Measurements from ENCODE around the gene EPHA1.
A peak's percentile ranks its signal among the peaks of the same experiment; 100 is the strongest.

The EPHA1 gene

DNA sequence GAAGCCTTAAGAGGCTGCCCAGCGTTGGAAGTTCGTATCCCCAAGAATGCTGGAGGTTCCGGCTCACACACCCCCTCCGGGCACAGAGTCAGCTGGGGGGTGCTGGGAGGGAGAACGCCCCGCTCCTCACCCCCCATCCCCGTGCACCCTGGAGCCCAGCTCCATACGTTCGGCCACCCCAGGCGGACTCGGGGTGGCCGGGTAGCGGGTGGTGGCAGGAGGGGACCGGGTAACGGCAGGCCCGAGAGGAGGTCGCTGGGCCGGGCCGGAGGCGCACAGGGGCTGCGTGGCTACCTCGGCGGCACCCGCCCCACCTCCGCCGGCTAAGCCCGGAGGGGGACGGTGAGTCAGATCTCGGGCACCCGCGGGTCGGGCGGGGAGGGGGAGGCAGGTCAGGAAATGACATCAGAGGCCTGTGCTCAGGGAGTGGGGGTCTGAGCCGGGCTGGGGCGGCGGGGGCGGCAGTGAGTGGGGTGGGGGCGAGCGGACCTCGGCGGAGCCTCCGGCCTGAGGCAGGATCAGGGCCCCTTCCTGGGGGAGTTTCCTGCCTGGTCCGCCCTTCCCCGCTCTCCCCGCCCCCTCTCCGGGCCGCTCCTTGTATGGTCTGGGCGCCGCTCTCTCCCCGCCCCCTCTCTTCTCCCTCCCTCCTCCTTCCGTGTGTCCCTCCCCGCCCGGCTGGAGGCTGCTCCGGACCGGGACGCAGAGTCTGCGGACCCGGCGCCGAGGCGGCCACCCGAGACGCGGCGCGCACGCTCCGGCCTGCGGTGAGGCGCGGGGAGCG is 27.8 kb downstream of the EPHA1 start, which contains the start of gene ZYX:
Gene ZYX (plus strand): TSS at position 700 of the 781 bp plus-strand sequence. CDS start 227 bp downstream, outside the sequence.
- peaks cover 48% of the 10 kb centered on the region for H3K4me1 Mint-ChIP-seq
- peaks cover 9% of the 10 kb centered on the region for H3K36me3 Mint-ChIP-seq (ENCODE audit: insufficient read depth)
- ATAC-seq (replicated peaks; ENCODE audit: extremely low read depth, poor library complexity, severe bottlenecking) (peak; percentile 77), DNase-seq (ENCODE audit: low spot score in 2 of 2) (peak; percentile 67 to 77)
- H3K4me3 Mint-ChIP-seq: peak within 1 kb of the TSS; percentile 91
- H3K27me3 Mint-ChIP-seq: no peaks in the 10 kb centered on the region
- H3K9me3 Mint-ChIP-seq: no peaks in the 10 kb centered on the region
- H3K27ac Mint-ChIP-seq (ENCODE audit: low read depth): peak within 1 kb of the TSS; percentile 93

DNA sequence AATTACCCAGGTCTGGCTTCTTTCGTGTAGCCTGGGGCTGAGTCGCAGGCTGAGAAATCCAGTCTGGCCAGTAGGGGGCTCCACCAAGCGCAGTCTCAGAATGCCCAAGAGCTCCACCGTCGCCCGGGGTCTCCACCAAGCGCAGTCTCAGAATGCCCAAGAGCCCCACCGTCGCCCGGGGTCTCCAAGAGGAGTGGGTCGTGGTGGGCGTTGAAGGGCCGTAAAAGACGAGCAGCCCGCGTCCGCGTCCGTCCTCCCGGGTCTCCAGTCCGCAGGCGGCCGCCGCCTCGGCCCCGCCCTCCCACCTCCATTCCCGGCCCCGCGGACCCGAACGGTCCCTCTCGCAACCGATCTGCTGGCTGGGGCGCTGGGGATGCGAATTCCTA is 28.4 kb downstream of the EPHA1 start:
- peak overlapping the region; percentile 91 for H3K4me3 Mint-ChIP-seq
- H3K27ac Mint-ChIP-seq (ENCODE audit: low read depth): peak overlapping the region; percentile 93
- DNase-seq (ENCODE audit: low spot score in 2 of 2): peak; percentile 80 to 83
- H3K4me1 Mint-ChIP-seq: peaks cover 54% of the 10 kb centered on the region
- H3K27me3 Mint-ChIP-seq: no peaks in the 10 kb centered on the region
- no peaks in the 10 kb centered on the region for H3K9me3 Mint-ChIP-seq
- H3K36me3 Mint-ChIP-seq (ENCODE audit: insufficient read depth): peaks cover 9% of the 10 kb centered on the region
- peak; percentile 56 for ATAC-seq (replicated peaks; ENCODE audit: extremely low read depth, poor library complexity, severe bottlenecking)

DNA sequence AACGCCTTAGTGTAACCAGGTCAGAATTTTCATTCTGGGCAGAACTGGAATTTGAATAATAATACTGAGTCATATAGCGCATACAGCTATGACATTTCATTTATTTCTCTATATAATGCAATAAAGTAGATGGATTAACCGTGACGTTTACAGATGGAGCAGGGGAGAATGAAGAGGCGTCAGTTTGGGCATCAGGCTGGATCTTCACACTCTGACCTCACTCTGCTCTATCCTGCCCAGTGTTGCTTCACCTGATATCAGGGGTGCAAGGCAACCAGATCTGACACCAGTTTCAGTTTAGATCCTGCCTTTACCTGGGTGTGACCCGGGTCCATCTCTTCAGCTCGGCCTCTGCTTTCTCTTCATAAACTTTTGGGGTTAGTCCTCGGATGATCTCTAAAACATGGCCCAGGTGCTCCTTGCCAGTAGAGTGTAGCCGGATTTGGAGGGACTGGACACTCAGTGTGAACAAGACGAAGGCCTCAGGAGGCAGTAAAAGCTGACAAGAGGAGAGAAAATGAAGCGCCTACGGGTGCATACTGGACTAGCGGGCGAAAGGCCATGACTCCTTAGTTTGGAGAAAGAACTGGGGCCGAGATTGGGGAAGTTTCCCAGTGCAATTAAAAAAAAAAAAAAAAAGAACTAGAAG is 28.9 kb downstream of the EPHA1 start:
- Mint-ChIP-seq H3K36me3 (ENCODE audit: insufficient read depth) (peaks cover 9% of the 10 kb centered on the region), H3K27me3 (no peaks in the 10 kb centered on the region), H3K9me3 (no peaks in the 10 kb centered on the region), H3K27ac (ENCODE audit: low read depth) (peak overlapping the region; percentile 93), H3K4me3 (peak overlapping the region; percentile 91), H3K4me1 (peaks cover 59% of the 10 kb centered on the region)
- DNase-seq (ENCODE audit: low spot score in 2 of 2) (no peak), ATAC-seq (replicated peaks; ENCODE audit: extremely low read depth, poor library complexity, severe bottlenecking) (no peak)

DNA sequence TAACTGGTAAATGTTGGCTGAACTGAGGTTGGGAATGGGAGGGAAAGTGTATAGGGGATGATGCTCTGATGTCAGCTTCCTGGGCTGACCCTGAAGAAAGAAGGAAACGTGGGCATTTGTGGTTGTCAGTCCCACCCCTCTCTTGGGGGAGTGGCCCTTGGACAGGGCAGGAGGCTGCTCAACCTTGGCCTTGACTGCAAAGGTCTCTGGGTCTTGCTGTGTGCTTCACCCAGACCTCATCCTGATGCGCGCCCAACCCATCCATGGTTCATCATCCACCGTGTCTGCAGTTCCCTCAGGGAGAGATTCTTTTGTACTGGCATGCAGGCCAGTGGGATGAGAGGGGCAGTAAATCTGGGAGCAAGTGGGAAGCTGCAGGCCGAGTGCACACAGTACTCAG is 32.3 kb downstream of the EPHA1 start:
- DNase-seq (ENCODE audit: low spot score in 2 of 2) (no peak), ATAC-seq (replicated peaks; ENCODE audit: extremely low read depth, poor library complexity, severe bottlenecking) (no peak)
- Mint-ChIP-seq H3K36me3 (ENCODE audit: insufficient read depth) (peaks cover 8% of the 10 kb centered on the region), H3K27me3 (no peaks in the 10 kb centered on the region), H3K4me1 (peaks cover 76% of the 10 kb centered on the region), H3K4me3 (peak overlapping the region; percentile 43), H3K27ac (ENCODE audit: low read depth) (peak overlapping the region; percentile 64), H3K9me3 (no peaks in the 10 kb centered on the region)

DNA sequence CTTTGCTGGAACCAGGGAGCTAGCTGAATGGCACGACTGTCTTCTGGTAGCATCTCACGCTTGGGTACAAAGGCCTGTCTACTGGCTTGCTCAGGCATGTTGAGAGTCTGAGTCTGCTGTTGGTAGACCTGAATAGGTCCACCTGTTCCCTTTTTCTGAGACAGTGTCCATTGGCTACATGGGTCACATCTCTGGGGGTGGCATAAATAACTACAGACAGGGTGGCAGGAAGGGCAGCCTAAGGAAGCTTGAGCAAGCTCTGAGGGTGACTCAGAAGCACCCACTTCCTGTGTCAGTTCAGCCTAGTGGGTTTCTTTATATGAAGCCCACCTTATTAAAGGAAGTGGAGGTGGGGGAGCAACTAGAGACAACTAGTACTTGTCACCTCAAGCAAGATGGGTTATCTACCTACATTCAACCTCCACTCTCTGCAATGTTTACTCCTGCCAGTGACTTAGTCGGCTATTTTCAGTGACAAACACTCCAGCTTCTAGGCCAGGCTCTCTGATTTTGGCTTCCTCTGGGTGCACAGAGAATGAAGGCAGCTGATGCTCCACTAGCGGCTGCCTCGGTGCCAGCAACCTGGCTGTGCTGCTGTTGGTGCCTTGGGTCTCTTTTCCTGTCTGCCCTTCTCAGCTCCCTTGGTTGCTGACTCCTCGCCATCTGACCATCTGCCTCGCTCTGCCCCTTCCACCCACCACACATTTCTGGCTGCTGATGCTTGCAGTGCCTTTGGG is 33.2 kb downstream of the EPHA1 start:
- Mint-ChIP-seq H3K36me3 (ENCODE audit: insufficient read depth) (peaks cover 8% of the 10 kb centered on the region), H3K27me3 (no peaks in the 10 kb centered on the region), H3K9me3 (no peaks in the 10 kb centered on the region), H3K4me1 (peaks cover 84% of the 10 kb centered on the region), H3K4me3 (peak overlapping the region; percentile 43), H3K27ac (ENCODE audit: low read depth) (peak overlapping the region; percentile 64)
- peak; percentile 75 for ATAC-seq (replicated peaks; ENCODE audit: extremely low read depth, poor library complexity, severe bottlenecking)
- DNase-seq (ENCODE audit: low spot score in 2 of 2): peak in 1 of 2 donors; percentile 54

DNA sequence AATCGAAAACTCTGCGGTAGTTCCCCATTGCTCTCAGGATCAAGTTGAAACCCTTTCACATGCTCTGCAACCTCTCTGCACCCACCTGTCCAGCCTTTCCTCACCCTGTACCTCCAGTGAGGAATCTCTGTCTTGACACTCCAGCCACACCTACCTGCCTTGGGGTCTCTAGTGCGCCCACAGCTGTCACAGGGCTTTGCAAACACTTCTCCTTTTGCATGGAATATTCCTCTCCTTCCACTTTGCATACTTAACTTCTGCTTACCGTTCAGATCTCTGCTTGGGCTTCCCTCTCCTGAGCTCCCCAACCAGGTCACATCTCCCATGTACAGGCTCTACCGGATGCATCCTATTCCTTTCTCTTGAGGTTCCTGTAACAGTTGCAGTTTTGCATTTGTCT is 34.1 kb downstream of the EPHA1 start:
- Mint-ChIP-seq H3K9me3 (no peaks in the 10 kb centered on the region), H3K36me3 (ENCODE audit: insufficient read depth) (peaks cover 4% of the 10 kb centered on the region), H3K27me3 (no peaks in the 10 kb centered on the region), H3K4me1 (peaks cover 80% of the 10 kb centered on the region), H3K4me3 (no peak overlapping the region), H3K27ac (ENCODE audit: low read depth) (peak overlapping the region; percentile 64)
- no peak for DNase-seq (ENCODE audit: low spot score in 2 of 2)
- no peak for ATAC-seq (replicated peaks; ENCODE audit: extremely low read depth, poor library complexity, severe bottlenecking)

DNA sequence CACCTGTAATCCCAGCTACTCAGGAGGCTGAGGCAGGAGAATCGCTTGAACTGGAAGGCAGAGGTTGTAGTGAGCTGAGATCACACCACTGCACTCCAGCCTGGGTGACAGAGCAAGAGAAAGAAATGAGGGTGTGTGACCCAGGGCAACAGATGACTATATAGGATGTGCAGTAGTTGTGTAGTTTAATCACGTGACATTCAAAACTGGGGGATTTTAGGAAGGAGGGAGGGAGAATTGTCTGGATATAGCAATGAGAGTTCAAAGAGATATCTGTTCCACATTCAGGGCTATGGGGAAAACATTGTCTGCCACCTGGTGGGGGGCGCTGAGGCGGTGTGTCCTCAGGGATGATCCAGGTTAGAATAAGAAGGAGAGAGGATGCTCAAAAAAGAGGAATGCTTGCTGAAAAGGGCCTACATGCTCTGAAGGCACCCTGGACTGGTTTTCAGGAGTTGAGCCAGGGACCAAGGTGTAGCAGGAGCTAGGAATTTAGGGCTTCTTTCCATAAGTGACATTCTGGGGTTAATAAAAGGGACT is 35.3 kb downstream of the EPHA1 start:
- ATAC-seq (replicated peaks; ENCODE audit: extremely low read depth, poor library complexity, severe bottlenecking) (no peak), DNase-seq (ENCODE audit: low spot score in 2 of 2) (no peak)
- no peaks in the 10 kb centered on the region for H3K27me3 Mint-ChIP-seq
- no peak overlapping the region for H3K4me3 Mint-ChIP-seq
- no peaks in the 10 kb centered on the region for H3K9me3 Mint-ChIP-seq
- no peak overlapping the region for H3K27ac Mint-ChIP-seq (ENCODE audit: low read depth)
- peaks cover 1% of the 10 kb centered on the region for H3K36me3 Mint-ChIP-seq (ENCODE audit: insufficient read depth)
- H3K4me1 Mint-ChIP-seq: peaks cover 67% of the 10 kb centered on the region

DNA sequence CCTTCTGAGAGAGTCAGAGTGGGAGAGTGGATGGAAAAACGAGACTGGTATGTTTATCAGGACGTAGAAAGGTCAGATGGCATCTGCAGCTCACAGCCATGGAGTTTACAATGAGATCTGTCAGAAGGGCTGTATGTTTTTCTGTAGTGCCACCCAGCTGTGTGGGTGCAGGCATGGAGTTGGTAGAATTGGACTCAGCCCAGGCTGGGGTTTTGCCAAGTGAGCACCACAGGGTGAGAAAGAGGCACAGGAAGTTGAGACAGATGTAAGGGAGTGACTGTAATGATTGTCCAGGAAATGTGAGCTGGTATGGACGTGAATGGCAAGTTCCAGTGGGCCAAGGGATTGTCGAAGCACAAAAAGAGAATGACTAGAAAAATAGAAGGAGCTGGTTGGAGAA is 36.6 kb downstream of the EPHA1 start:
- no peaks in the 10 kb centered on the region for H3K9me3 Mint-ChIP-seq
- H3K27ac Mint-ChIP-seq (ENCODE audit: low read depth): peak overlapping the region; percentile 47
- peaks cover 58% of the 10 kb centered on the region for H3K4me1 Mint-ChIP-seq
- H3K36me3 Mint-ChIP-seq (ENCODE audit: insufficient read depth): peaks cover 1% of the 10 kb centered on the region
- ATAC-seq (replicated peaks; ENCODE audit: extremely low read depth, poor library complexity, severe bottlenecking): peak; percentile 40
- H3K4me3 Mint-ChIP-seq: peak overlapping the region; percentile 17
- H3K27me3 Mint-ChIP-seq: no peaks in the 10 kb centered on the region
- DNase-seq (ENCODE audit: low spot score in 2 of 2): peak in 1 of 2 donors; percentile 58

DNA sequence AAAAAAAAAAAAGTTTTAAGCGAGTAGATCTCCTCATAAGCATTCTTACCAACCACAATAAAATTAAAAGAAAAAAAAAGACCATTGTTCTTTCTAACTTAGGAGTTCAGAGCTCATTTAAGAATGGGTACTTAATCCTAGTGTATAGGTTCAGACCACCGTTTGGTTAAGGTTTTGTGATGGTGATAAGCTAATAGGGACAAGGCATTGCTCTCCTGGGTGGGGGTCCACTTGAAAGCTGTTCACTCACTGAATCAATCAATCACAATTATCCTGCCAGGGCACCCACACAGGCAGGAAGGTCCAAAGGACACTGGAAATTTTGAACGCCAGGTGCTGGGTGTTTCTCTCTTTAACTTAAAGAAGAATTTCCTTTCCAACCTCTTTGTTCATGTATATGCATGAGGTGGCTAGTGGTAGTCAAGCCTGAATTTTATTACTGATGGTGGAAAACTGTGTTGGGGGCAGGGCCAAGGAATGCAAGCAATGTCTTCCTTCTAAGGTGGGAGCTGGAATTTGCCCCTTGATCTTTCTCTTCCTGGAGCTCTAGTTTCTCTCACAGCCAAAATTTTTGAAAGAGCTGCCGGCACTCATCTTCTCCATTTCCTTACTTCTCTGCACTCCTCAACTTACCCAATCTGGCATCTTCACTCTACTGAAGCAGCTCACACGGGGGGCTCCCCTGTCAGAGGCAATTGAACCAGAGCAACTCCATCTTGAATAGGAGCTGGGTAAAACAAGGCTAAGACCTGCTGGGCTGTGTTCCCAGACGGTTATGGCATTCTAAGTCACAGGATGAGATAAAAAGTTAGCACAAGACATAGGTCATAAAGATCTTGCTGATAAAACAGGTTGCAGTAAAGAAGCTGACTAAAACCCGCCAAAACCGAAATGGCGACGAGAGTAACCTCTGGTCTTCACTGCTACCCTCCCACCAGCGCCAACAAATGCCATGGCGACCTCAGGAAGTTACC is 38.7 kb downstream of the EPHA1 start:
- ATAC-seq (replicated peaks; ENCODE audit: extremely low read depth, poor library complexity, severe bottlenecking) (no peak), DNase-seq (ENCODE audit: low spot score in 2 of 2) (no peak)
- H3K4me3 Mint-ChIP-seq: no peak overlapping the region
- peaks cover 37% of the 10 kb centered on the region for H3K4me1 Mint-ChIP-seq
- peaks cover 4% of the 10 kb centered on the region for H3K27me3 Mint-ChIP-seq
- no peak overlapping the region for H3K27ac Mint-ChIP-seq (ENCODE audit: low read depth)
- H3K9me3 Mint-ChIP-seq: no peaks in the 10 kb centered on the region
- H3K36me3 Mint-ChIP-seq (ENCODE audit: insufficient read depth): peaks cover 4% of the 10 kb centered on the region

DNA sequence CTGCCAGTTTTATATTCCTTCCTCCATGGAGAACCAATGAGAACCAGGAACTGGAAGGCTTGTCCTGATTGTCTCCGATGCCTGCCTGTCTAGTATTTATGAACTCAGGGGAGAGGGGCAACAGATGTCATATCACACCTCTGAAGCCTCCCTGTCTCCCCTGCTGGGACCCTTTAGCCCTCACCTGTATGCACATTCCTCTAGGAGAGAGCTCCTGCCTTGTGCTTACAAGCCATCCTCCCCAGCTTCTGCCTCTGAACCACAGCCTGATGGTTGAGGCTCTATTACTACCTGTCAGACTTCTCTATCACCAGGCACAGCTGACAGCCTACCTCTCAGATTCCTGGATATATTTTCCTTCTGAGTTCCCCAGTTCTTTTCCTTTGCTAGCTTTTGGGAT is 40.3 kb downstream of the EPHA1 start:
- peaks cover 20% of the 10 kb centered on the region for H3K27me3 Mint-ChIP-seq
- no peak overlapping the region for H3K27ac Mint-ChIP-seq (ENCODE audit: low read depth)
- H3K36me3 Mint-ChIP-seq (ENCODE audit: insufficient read depth): peaks cover 2% of the 10 kb centered on the region
- ATAC-seq (replicated peaks; ENCODE audit: extremely low read depth, poor library complexity, severe bottlenecking): no peak
- DNase-seq (ENCODE audit: low spot score in 2 of 2): no peak
- peaks cover 27% of the 10 kb centered on the region for H3K4me1 Mint-ChIP-seq
- no peaks in the 10 kb centered on the region for H3K9me3 Mint-ChIP-seq
- H3K4me3 Mint-ChIP-seq: no peak overlapping the region

DNA sequence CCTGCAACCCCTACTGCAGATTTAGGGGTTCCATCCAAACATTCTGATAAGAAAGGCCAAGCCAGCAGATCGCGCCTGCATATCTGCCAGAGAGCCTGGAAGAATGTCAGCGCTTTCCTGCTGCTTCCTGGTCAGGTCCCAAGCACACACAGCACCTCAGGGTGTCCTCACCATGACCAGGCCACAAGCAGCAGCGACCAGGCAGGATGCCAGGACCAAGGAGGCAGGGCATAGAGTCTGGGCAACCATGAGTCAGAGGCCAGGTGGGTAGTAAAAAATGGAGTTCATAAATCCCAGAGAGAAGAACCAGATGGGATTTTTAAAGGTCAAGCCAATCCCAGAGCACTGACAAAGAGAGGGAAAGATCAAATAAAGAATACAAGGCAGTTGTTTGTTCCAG is 40.7 kb downstream of the EPHA1 start:
- no peak overlapping the region for H3K4me3 Mint-ChIP-seq
- H3K27me3 Mint-ChIP-seq: peaks cover 24% of the 10 kb centered on the region
- peaks cover 2% of the 10 kb centered on the region for H3K36me3 Mint-ChIP-seq (ENCODE audit: insufficient read depth)
- DNase-seq (ENCODE audit: low spot score in 2 of 2) (no peak), ATAC-seq (replicated peaks; ENCODE audit: extremely low read depth, poor library complexity, severe bottlenecking) (no peak)
- no peaks in the 10 kb centered on the region for H3K9me3 Mint-ChIP-seq
- H3K27ac Mint-ChIP-seq (ENCODE audit: low read depth): no peak overlapping the region
- H3K4me1 Mint-ChIP-seq: peaks cover 27% of the 10 kb centered on the region
